Ascending aorta (tissue), 2 donors: Measurements from ENCODE around the gene RUNDC3A. TPM values are rescaled to one million over a fixed set of nuclear protein-coding genes. Genes with fewer than 3 reads are reported as not detected.

Experiments used
- DNase-seq, 2 donors: peaks; one replicate each; pipeline ENCODE4 v3.0.0-alpha.2; 2019; ENCODE audit warnings: low spot score in 2 of 2
- H3K27ac ChIP-seq, 2 donors: fragments of 200-600 bp; sonication (generic); one replicate each; pipeline ENCODE4 v1.5.1; 2016 to 2017; ENCODE audit warnings: mild to moderate bottlenecking in 1 of 2
- H3K27me3 ChIP-seq: fragments of 200-600 bp; sonication (generic); one replicate; pipeline ENCODE4 v1.5.1; 2017
- H3K36me3 ChIP-seq, 2 donors: fragments of 200-600 bp; sonication (generic); one replicate each; pipeline ENCODE4 v1.5.1; 2016
- H3K4me1 ChIP-seq, 2 donors: fragments of 200-600 bp; sonication (generic); one replicate each; pipeline ENCODE4 v1.5.1; 2016 to 2017; ENCODE audit warnings: mild to moderate bottlenecking in 1 of 2
- H3K4me3 ChIP-seq, 2 donors: fragments of 200-600 bp; sonication (generic); one replicate each; pipeline ENCODE4 v1.5.1; 2016 to 2017; ENCODE audit warnings: mild to moderate bottlenecking in 1 of 2
- H3K9me3 ChIP-seq, 2 donors: fragments of 200-600 bp; sonication (generic); one replicate each; pipeline ENCODE4 v1.5.1; 2016
- intact Hi-C: fragments of 100-400 bp; cut with DNase I; formaldehyde crosslinking; loops from one replicate; pipeline ENCODE4 v1.15.1; 2023
- total RNA-seq: library from RNA; depleted of rRNA; stranded (reverse); fragments of >200 nt; gene quantifications from one replicate; pipeline ENCODE4 v1.1.0, GENCODE V29; 2016
- TF ChIP-seq, protein P1 (sequence below), 3 experiments: fragments of 200-600 bp in 2 of 3; fragments of 450-650 bp in 1 of 3; sonication (generic) in 2 of 3; IDR thresholded peaks; one replicate each; pipeline ENCODE4 v1.5.1; 2016 to 2019; ENCODE audit warnings: antibody characterized with exemption in 3 of 3, mild to moderate bottlenecking in 1 of 3, moderate library complexity in 1 of 3

The RUNDC3A gene
- total RNA-seq, 1 donor from 2014 or later = not detected

DNA sequence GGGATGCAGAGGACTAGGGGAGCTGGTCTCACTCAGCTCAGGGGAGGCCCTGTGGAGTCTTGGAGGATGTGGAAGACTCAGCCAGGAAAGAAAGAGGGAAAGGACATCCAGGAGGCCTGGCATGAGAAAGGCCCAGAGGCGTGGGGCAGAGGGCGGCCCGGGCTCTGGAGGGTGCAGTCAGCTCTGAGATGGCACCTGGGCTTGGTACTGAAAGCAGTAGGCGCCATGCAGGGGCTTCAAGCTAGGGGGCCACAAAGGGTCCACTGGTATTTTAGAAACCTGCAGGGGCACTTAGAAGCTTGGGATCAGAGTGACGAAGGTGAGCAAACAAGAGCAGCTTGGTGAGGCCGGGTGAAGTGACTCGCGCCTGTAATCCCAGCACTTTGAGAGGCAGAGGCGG lies 49.7 kb downstream of the RUNDC3A start:
- H3K36me3 ChIP-seq = no peaks in the 10 kb centered on the region
- no peak overlapping the region for H3K27ac ChIP-seq
- intact Hi-C loops = no loop called here
- no peaks in the 10 kb centered on the region for H3K9me3 ChIP-seq
- DNase-seq = no peak
- H3K27me3 ChIP-seq = peaks cover 4% of the 10 kb centered on the region
- H3K4me3 ChIP-seq = no peak overlapping the region
- TF ChIP-seq, protein P1, sequence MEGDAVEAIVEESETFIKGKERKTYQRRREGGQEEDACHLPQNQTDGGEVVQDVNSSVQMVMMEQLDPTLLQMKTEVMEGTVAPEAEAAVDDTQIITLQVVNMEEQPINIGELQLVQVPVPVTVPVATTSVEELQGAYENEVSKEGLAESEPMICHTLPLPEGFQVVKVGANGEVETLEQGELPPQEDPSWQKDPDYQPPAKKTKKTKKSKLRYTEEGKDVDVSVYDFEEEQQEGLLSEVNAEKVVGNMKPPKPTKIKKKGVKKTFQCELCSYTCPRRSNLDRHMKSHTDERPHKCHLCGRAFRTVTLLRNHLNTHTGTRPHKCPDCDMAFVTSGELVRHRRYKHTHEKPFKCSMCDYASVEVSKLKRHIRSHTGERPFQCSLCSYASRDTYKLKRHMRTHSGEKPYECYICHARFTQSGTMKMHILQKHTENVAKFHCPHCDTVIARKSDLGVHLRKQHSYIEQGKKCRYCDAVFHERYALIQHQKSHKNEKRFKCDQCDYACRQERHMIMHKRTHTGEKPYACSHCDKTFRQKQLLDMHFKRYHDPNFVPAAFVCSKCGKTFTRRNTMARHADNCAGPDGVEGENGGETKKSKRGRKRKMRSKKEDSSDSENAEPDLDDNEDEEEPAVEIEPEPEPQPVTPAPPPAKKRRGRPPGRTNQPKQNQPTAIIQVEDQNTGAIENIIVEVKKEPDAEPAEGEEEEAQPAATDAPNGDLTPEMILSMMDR (IDR thresholded peaks at IDR 0.05) = no peak
- H3K4me1 ChIP-seq = peaks cover 0 to 2% of the 10 kb centered on the region in 2 donors

DNA sequence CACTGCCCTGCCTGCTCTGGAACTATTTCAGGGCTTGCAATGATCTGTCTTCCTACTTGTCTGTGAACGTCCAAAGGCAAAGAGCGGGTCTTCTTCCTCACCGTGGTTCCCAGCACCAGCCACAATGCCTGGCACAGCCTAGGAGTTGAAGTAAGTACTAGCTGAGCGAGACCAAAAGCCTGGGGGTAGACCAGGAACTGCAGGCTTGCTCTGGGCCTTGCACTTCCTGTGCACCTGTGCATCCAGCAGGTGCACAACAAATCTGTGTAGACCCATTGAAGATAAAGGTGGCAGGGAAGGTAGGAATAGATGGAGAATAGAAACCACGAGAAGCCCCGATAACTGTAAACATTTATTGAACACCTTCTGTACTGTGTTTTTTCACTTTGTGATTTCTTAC lies 50.6 kb downstream of the RUNDC3A start:
- TF ChIP-seq, protein P1 (IDR thresholded peaks at IDR 0.05) = no peak
- no peaks in the 10 kb centered on the region for H3K9me3 ChIP-seq
- H3K36me3 ChIP-seq = no peaks in the 10 kb centered on the region
- H3K27ac ChIP-seq = no peak overlapping the region
- intact Hi-C loops = no loop called here
- peaks cover 2 to 6% of the 10 kb centered on the region in 2 donors for H3K4me1 ChIP-seq
- no peak overlapping the region for H3K4me3 ChIP-seq
- H3K27me3 ChIP-seq = peaks cover 9% of the 10 kb centered on the region
- no peak for DNase-seq

DNA sequence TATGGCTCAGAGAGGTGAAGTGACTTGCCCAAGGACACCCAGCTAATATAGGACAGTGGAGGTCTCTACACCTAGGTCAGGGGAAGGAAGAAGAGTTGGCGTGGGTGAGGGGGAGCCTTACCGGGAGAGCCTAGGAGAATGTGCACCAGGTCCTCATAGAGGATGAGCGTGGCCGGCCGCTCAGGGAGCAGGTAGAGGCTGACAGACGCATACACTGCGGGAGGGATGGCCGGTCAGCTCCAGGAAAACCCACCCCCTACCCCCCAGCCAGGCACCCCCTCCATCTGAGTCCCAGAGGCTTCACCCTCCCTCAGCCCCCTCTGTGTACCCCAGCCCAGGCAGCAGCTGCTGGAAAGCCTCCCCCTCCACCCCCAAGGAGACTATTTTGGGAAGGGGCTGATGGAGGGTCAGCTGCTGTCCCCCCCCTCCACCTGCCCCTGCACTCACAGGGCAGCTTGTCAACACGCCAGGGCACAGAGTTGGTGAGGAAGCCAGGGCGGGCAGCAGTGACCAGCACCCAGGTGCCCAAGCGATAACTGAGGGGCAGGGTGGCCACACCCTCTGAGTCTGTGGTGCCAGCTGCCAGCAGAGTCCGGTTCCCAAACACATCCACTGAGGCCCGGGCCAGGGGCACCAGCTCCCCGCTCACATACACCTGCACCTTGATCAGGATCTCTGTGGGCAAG lies 51.2 kb downstream of the RUNDC3A start:
- Histone ChIP-seq H3K9me3 (no peaks in the 10 kb centered on the region), H3K4me1 (peaks cover 5 to 6% of the 10 kb centered on the region in 2 donors), H3K36me3 (no peaks in the 10 kb centered on the region), H3K27me3 (peaks cover 12% of the 10 kb centered on the region), H3K4me3 (no peak overlapping the region), H3K27ac (no peak overlapping the region)
- DNase-seq = no peak
- intact Hi-C loops = no loop called here
- TF ChIP-seq, protein P1 (IDR thresholded peaks at IDR 0.05) = no peak

DNA sequence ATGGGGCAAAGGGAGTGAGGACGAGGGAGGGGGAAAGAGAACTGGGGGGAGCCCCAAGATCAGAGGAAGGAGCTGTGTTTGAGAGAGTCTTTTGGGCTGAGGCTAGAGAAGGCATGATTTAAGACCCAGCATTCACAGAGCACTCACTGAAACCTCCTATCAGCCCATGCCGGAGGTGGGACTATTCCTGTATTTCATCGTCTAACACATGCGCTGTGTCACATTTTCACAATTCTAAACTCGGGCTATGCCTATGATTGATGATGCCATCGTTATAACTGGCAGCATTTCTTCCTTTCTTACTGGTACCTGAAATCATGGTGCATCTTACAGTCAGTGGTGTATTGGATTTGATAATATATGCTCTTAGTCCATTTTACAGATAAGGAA lies 51.7 kb downstream of the RUNDC3A start:
- Histone ChIP-seq H3K4me1 (peaks cover 5 to 6% of the 10 kb centered on the region in 2 donors), H3K36me3 (no peaks in the 10 kb centered on the region), H3K4me3 (no peak overlapping the region), H3K27me3 (peaks cover 12% of the 10 kb centered on the region), H3K9me3 (no peaks in the 10 kb centered on the region), H3K27ac (no peak overlapping the region)
- TF ChIP-seq, protein P1 (IDR thresholded peaks at IDR 0.05) = no peak
- intact Hi-C loops = no loop called here
- DNase-seq = no peak

DNA sequence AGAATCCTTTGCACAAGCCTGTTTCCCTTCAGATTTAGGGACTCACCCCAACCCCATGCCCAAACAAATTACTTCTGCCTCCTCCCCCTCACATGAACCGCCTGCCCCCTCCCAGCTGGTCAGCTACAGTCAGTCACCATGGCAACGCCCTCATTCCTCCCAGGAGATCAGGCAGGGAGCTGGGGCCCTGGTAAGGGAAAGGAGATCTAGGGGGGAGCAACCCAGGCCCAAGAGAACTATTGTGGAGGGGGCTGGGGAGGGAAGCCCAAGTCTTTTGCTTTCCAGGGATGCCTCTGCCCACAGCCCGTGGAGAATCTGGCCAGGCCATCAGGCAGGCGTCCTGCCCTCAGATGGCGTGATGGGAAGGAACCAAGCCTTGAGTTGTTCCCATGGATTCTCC lies 52.4 kb downstream of the RUNDC3A start:
- intact Hi-C loops = no loop called here
- H3K4me3 ChIP-seq = no peak overlapping the region
- no peak for DNase-seq
- H3K36me3 ChIP-seq = no peaks in the 10 kb centered on the region
- no peaks in the 10 kb centered on the region for H3K9me3 ChIP-seq
- H3K27me3 ChIP-seq = peaks cover 12% of the 10 kb centered on the region
- H3K4me1 ChIP-seq = peaks cover 5 to 6% of the 10 kb centered on the region in 2 donors
- no peak overlapping the region for H3K27ac ChIP-seq
- TF ChIP-seq, protein P1 (IDR thresholded peaks at IDR 0.05) = no peak
